ENCODE results near the gene VTN.

DNA sequence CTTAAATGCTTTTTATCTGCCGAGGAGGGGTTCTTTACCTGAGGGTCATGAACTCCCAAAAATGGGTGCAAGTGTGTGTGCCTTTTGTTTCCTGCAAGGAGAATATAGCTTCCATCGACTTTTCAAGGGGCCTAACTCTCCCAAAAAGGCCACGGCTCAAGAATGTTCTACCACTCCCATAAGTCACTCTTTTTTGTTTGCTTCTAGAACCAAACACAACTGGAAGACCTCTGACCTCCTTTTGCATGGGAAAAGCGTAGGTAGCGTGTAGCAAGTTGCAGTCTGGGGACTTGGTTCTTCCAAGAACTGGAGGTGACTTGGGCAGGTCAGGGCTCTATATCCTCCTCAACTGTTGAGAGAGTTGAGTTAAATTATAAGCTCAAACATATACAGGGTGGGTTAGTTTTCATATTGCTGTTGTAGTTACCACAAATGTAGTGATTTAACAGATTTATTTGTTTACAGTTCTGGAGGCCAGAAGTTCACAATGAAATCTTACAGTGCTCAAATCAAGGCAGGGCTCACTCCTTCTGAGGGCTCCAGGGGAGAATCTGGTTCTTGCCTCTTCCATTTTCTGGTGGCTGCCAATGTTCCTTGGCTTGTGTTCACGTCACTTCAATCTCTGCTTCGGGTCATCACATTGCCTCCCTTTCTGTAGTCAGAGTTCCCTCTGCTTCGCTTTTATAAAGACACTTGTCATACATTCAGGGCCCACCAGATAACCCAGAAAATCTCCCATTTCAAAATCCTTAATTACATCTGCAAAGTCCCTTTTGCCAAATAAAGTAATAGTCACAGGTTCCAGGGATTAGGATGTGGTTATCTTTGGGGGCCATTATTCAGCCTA lies 49.7 kb downstream of the VTN start:
- TF ChIP-seq, protein P1, sequence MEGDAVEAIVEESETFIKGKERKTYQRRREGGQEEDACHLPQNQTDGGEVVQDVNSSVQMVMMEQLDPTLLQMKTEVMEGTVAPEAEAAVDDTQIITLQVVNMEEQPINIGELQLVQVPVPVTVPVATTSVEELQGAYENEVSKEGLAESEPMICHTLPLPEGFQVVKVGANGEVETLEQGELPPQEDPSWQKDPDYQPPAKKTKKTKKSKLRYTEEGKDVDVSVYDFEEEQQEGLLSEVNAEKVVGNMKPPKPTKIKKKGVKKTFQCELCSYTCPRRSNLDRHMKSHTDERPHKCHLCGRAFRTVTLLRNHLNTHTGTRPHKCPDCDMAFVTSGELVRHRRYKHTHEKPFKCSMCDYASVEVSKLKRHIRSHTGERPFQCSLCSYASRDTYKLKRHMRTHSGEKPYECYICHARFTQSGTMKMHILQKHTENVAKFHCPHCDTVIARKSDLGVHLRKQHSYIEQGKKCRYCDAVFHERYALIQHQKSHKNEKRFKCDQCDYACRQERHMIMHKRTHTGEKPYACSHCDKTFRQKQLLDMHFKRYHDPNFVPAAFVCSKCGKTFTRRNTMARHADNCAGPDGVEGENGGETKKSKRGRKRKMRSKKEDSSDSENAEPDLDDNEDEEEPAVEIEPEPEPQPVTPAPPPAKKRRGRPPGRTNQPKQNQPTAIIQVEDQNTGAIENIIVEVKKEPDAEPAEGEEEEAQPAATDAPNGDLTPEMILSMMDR (conservative IDR thresholded peaks at IDR 0.05) = no peak
- TF ChIP-seq ZFX (IDR thresholded peaks at IDR 0.05) = no peak
